ENCODE data around the gene VRK2.
"Not testable (repeated sequence)": the region's sequence is repeated elsewhere in the genome, so short reads cannot be mapped to it uniquely, and the experiment has no call there.

Gene VRK2

DNA sequence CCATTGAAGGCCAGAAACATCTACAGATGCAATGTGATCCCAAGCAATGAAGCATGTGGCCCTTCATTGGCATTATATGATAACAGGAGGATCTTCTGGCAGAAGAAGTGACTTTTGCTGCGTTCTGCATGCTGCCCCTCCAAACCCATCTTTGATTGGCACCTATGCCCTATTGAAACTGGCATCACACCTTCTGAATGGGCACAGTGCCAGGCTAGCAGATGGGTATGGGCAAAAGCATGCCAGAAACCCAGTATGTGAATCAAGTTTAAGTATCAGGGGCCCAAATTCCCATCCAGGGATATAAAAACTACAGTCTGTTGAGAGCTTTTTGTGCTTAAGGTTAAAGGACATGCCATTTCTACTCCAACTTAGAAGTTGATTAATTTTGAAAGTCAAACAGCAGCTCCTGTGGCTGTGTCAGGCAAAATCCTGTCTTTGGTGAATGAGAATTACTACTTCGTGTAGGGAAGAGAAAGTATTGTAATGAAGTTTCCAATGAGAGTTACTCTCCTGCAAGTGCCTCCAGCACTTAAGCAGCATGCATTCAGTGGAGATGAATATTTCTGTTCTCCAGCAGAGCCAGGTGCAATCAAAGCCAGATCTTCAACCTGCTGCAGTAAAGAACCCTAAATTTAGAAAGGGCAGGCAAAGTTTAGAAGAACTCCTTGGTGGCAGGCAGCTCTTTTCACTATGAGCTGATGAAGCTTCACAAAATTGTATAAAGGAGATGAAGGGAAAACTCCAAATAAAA, 8.6 kb downstream of the VRK2 start:
- no peak for DNase-seq

GRCh38 chr2:58056192-58056916, 9.7 kb downstream of the VRK2 start:
- DNase-seq, result no peak

DNA sequence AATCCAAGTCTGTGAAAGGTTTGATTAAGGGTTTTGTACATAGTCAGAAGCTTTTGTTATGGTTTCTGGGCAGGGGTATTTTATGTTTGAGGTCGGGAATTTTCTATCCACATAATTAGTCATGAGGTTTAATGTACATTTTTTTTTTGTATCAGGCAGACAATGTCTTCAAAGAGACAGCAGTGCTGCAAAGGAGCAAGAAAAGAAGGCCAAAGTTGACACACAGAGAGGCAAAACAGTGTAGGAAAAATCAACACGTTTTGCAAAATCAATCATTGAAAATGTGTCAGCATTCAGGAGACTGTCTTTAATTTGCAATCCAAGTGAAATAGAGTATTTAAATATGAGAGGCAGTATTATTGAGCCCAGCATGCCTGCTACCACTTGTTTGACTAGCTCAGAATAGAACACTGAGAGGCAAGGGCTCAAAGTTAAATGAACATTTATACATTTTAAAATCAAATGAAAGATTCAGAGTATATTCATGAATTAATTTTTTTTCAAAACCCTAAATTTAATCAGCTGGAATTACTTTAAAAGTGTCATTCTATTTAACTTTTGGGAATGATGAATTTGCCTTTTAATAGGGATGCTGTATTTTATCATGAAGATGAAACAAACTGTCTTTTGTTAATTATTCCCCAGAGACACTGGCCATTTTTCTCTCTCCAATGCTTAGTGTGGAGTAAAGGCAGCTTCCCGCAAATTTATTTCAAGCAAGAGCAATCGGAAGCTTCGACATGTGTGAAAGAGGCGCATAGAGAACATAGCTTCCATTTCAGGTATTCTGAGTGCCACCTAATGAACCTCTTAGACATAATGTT, 11.3 kb downstream of the VRK2 start:
- DNase-seq, result no peak

GRCh38 chr2:58063641-58064040, 17.0 kb downstream of the VRK2 start:
- DNase-seq, result no peak

DNA sequence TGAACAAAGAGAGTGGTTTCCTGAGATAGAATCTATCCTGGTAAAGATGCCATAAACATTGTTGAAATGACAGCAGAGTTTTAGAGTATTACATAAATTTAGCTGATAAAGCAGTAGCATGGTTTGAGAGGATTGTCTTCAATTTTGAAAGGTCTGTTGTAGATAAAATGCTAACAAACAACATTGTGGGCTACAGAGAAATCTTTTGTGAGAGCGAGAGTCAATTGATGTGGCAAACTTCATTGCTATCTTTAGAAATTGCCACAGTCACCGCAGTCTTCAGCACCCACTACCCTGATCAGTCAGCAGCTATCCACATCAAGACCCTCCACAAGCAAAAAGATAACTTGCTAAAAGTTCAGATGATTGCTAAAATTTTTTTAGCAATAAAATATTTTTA, 17.5 kb downstream of the VRK2 start:
- no peak for DNase-seq

GRCh38 chr2:58065248-58065647, 18.6 kb downstream of the VRK2 start:
- DNase-seq, result no peak

GRCh38 chr2:58067001-58067400, 20.4 kb downstream of the VRK2 start:
- DNase-seq, result no peak

- DNase-seq, result no peak
These were observed 24.2 kb downstream of the VRK2 start for GRCh38 chr2:58070765-58071164.

GRCh38 chr2:58072102-58072501, 25.5 kb downstream of the VRK2 start:
- no peak for DNase-seq

DNA sequence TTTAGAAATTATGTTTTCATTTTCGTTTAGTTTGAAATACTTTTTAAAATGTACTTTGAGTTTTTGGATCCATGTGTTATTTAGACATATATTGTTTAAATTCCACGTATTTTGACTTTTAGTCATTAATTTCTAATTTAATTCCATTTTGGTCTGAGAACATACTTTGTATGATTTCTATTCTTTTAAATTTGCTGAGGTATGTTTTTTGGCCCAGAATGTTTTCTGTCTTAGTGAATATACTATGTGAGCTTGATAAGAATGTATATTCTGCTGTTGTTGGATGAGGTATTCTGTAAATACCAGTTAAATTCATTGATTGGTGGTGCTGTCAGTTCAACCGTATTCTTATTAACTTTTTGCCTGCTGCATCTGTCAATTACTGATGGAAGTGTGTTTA, 26.4 kb downstream of the VRK2 start:
- DNase-seq, result no peak

GRCh38 chr2:58073751-58074150, 27.1 kb downstream of the VRK2 start:
- DNase-seq, result no peak

- DNase-seq, result no peak
These were observed 34.4 kb downstream of the VRK2 start for GRCh38 chr2:58081000-58081399.

DNA sequence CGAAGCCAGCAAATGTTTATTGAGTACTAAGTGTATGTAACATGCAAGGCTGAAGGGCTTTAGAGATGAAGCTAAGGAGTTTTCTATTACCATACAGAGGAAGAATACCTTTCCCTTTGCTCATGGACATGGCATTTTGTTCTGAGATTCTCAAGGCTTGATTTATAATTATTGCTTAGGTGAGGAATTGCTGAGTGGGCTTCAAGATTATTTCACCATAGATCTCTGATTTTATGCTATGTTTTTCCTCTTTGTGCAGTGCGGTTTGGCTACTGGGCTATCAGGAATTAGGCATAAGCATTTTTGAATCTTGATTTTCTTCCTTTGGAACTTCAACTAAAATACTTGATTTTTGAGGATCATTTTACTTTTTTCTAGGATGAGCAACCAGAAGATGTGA, 42.5 kb downstream of the VRK2 start:
- DNase-seq, result no peak

GRCh38 chr2:58092772-58093171, 46.2 kb downstream of the VRK2 start:
- DNase-seq, result not testable (repeated sequence)

DNA sequence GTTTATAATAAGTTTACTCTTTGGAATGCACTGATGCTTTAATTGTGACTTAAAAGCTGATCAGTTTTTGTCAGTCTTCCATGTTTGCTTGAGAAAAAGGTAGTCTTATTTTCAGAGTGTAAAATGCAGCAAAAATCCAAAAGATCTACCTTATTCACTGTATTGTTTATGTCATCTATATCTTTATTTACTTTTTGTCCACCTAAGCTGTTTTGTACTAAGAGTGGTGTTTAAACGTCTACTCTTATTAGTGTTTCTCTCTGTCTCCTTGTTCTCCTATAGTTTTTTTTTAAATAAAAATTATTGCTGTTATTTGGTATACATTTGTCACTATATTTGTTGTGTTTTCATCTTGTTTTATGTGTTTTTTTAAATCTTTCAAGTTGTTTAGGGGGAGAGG, 50.4 kb downstream of the VRK2 start:
- no peak for DNase-seq

GRCh38 chr2:58098254-58099095, 51.9 kb downstream of the VRK2 start:
- no peak for DNase-seq

DNA sequence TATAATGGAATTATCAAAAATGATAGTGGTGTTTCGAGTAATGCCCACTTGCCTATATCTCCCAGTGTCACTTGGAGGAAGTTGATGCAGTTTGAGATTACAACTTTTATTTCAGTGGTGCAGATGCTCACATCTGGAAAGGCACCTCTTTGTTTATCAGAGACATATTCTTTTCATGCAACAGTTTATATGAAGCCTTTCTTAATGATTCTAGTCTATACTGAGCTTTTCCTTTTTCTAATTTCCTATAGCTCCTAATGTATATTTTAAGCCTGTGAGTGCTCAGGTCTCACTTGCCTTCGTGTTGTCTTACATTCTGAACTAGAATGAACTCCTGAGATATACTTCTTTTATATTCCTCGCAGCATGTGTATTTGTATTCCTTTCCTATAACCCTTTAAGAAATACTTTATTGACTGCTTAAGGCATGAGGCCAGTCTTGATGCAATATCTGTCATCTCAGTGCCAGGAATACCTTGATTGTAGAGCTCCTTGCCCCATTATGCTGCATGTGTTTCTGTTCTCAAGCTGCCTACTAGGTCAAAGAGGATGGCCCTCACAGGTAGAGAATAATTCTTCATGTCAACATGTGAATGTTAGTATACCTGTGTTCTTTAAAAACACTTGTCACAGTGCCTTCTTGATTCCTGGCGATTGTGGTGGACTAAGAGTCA, 52.6 kb downstream of the VRK2 start:
- no peak for DNase-seq

GRCh38 chr2:58101500-58101899, 54.9 kb downstream of the VRK2 start:
- no peak for DNase-seq

GRCh38 chr2:58106896-58107295, 60.3 kb downstream of the VRK2 start:
- DNase-seq, result no peak

- DNase-seq, result no peak
These were observed 61.5 kb downstream of the VRK2 start for GRCh38 chr2:58107803-58108710.

- no peak for DNase-seq
These were observed 62.9 kb downstream of the VRK2 start for GRCh38 chr2:58109481-58109880.

All from T-helper 9 cell (primary cell).